ENCODE measurements around the gene ATP6AP1.
A peak's percentile ranks its signal among the peaks of the same experiment; 100 is the strongest.

Gene ATP6AP1

DNA sequence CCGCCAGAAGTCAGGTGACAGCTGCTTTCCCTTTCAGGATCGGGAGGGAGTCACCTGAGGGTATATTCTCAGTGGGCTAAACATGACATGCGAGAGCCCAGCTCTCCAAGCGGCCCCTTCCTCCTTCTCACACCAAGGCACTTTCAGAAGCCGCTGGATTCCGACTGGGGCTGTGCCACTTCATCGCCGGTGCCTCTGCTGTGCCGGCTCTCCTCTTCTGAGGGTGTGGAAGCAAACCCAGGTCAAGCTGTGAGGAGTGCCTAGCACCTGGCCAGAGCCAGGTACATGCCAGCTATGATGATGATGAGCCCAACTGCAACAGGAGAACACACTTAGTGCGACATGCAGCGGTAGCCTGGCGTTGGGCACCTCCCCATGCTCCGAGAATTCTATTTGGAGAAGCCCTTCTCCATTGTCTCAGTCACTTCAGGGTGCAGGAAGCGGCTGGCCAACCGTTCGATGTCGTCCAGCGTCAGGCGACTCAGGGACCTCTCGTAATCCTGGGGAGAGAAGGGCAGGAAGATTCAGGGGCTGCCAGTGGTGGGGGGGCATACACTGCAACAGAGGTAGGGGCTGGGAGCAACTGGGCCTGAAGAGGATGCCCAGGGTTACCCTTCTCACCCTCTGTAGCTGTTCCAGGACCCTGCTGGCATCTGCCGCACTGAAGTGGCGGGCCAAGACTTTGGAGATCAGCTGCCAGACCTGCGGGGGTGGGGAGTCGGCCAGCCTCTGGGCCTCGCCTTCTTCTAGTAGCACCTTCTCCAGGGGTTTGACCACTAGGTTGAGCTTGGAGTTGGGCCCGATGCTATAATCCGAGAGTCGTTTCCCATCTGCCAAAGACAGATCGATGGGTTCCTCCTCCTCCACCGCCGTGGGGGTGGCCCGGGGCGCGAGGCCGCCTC is 56.9 kb downstream of the ATP6AP1 start:
- DNase-seq: peak in 1 of 58 donors; percentile 24

DNA sequence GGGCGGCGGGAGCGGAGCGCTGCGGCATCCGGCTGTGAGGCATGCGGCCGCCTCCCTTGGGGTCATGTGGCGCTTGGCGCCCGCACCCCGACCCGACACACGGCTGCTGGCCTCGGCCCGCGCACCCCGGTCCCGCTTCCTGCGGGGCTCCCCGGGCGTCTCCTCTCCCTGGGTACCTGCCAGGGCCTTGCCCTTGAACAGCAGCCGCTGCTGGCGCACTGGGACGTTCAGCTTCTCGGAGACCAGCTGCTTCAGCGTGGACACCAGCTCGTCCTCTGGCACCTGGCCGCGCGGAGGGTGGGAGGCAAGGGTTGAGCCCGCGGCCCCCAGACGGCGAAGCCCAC is 57.5 kb downstream of the ATP6AP1 start:
- DNase-seq: peak in 4 of 58 donors; percentile 26 to 35 (median 31)
